ENCODE measurements around the gene AP3S1.
A peak's percentile ranks its signal among the peaks of the same experiment; 100 is the strongest.
"Not testable (repeated sequence)": the region's sequence is repeated elsewhere in the genome, so short reads cannot be mapped to it uniquely, and the experiment has no call there.

AP3S1 gene

GRCh38 chr5:115841382-115842088 is at the start of gene AP3S1, which contains the start of gene ATG12:
Gene AP3S1 (plus strand): TSS chr5:115841935. CDS start chr5:115842038, 103 bp downstream.
Gene ATG12 (minus strand): TSS chr5:115841565. CDS start chr5:115841552, 13 bp downstream.
- DNase-seq (ENCODE audit: low spot score): peak; percentile 96

GRCh38 chr5:115795700-115796099 is 46.0 kb upstream of the AP3S1 start:
- no peak for DNase-seq (ENCODE audit: low spot score)

- DNase-seq (ENCODE audit: low spot score): no peak
These were observed 45.1 kb upstream of the AP3S1 start for GRCh38 chr5:115796656-115797055.

GRCh38 chr5:115798252-115798651 is 43.5 kb upstream of the AP3S1 start:
- no peak for DNase-seq (ENCODE audit: low spot score)

- DNase-seq (ENCODE audit: low spot score): no peak
These were observed 41.6 kb upstream of the AP3S1 start for GRCh38 chr5:115800108-115800507.

DNA sequence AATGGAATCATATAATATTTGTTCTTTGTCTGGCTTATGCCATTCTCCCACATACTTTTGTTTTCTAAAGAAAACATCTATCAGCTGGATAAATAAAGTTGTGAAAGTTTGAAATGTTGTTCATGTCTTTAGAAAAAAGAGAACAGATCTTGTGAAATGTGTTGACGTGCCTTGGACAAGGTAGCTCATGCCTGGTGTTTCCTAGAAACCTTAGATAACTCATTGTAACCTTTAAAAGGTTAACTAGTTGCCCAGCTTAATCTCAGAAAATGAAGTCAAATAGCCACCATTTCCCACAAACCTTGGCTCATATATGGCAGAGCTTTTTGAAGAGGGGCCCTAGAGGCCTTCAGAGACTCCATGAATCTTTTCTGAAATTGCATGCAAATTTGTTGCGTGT is 40.6 kb upstream of the AP3S1 start:
- DNase-seq (ENCODE audit: low spot score): no peak

DNA sequence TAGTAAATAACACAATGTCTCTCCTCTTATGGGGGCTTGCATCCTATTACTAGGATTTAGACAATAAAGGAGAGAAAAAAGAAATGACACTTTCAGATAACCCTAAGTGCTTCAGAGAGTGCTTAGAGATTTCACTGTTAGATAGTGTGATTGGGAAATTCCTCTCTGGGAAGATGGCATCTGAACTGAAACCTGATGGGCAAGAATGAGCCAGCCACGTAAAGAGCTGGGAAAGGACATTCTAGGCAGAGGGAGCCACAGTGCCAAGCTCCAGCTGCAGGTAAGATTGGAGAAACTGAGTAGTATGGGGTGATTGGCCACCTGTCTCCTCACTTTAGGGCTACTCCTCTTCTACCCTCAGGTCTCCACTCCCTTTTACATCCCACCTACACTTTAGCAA is 39.8 kb upstream of the AP3S1 start:
- DNase-seq (ENCODE audit: low spot score): no peak

GRCh38 chr5:115806986-115807653 is 34.6 kb upstream of the AP3S1 start:
- no peak for DNase-seq (ENCODE audit: low spot score)

DNA sequence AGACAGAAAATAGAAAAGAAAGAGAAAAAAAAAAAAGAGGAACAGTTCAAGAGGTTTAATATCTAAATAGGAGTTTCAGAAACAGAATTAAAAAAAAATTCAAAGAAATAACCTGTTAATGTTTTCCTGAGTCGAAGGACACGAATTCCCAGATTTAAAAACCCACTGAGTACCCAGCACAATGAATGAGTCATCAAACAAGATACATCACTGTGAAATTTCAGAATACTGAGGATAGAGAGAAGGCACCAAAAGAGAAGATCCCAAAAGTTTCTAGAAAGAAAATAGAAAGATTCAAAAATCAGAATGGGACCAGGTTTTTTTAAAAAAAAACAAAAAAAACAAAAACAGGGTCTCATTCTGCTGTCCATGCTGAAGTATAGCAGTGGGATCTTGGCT is 34.1 kb upstream of the AP3S1 start:
- no peak for DNase-seq (ENCODE audit: low spot score)

DNA sequence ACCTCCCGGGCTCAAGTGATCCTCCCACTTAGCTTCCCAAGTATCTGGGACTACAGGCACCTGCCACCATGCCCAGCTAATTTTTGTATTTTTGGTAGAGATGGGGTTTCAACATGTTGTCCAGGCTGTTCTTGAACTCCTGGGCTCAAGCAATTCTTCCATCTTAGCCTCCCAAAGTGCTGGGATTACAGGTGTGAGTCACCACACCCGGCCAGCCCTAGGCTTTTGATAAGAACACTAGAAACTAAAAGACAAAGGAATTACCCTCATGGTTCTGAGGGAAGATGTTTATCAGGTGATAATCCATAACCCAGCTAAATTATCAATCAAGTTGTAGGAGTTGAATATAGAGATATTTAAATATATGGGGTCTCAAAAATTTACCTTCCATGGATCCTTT is 33.7 kb upstream of the AP3S1 start:
- DNase-seq (ENCODE audit: low spot score): not testable (repeated sequence)

GRCh38 chr5:115809946-115810345 is 31.8 kb upstream of the AP3S1 start:
- no peak for DNase-seq (ENCODE audit: low spot score)

DNA sequence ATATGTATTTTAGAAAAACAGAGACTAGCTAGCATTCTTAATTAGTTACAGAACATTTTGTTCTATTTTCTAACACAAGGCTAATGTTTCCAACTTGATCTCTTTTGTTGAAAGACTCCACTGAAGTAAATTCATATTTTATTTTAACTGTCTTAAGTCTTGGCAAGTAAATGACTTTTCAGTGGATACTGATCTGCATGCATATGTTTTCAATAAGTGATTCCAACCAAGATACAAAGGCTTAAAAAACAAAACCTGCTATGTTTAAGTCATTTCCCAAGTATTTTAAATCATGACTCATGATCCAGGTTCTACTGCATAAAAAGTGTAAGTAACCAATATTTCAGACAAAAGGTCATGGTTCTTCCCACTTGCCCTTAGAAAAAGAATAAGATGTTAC is 31.0 kb upstream of the AP3S1 start:
- DNase-seq (ENCODE audit: low spot score): no peak

DNA sequence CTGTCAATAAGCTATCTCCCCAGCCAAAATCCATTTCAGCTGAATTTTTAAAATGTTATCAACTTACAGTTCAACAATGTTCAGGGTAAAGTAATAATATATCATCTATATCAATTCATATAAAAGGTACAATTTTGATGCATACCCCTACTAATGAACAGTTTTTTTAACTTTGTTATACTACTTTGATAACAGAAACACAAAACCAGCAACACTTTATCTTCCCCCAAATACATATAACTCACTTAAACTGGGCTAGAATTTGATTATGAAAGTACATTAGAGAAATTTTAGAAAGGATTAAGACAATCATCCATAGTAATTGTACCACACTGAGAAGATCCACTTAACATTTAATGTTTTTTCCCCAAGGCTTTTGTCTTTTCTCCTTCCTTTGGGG is 30.3 kb upstream of the AP3S1 start:
- DNase-seq (ENCODE audit: low spot score): no peak

DNA sequence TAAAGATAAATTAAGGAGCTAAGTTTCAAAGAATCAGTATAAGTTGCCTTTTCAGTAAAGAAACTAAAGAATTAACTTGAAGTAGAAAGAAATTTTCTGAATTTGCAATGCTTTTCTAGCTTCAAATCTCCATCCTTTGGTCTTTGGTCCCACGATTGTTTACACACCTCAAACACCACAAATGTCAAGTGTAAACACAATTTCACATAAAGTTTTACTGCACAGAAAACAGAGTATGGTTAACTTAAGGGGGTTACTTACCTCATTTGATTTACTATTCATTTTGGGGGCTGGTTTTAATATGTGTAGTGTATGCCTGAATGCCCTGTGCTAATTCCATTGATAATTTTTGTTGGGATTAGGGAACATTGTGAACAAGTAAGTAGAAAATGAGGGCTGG is 29.4 kb upstream of the AP3S1 start:
- DNase-seq (ENCODE audit: low spot score): no peak

DNA sequence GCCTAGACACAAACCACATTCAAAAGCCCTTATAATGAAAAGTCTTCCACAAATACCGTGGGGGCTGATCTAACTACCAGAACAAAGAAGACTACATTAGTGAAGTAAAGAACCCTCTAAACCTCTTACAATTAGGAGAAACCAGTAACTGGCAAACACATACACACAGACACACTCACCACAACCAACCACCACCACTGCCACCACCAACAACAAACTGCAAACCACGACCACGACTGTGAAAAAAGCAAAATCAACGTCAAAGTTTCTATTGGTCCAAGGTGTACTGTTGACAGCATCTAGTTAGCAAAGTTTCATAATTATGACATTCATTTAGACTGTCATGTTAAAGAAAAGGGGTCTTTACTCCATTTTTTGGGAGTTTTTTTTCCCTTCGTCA is 28.0 kb upstream of the AP3S1 start:
- DNase-seq (ENCODE audit: low spot score): no peak

DNA sequence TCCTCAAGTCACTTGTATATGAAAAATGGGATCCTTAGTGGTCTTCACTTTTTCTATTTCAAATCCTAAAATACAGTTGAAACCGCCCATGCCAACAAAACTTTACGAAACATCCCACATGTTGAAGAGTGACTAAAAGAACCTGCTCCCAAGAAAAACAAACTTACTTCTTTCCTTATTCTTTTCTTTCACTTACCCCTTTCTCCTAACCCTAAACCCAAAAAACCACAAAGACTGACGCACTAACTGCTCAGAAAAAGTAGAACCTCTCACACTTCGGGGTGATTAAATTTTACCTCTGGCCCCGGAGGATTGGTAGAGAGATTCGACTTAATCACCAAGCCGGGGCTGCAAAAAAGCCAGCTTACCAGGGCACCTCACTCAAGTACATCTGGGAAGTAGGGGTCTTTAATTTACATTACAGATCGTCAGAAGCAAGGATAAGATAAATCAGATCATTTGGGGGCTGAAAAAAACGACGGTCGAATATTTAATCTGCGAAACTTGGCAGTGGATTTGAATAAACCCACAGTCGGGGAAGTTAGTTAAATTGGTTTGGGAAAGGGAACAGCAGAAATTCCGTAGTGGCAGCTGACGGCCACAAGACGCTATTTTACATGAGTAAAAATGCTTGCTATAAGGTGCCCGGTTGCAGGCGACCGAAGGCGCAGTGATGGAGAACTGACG is 26.6 kb upstream of the AP3S1 start:
- no peak for DNase-seq (ENCODE audit: low spot score)

DNA sequence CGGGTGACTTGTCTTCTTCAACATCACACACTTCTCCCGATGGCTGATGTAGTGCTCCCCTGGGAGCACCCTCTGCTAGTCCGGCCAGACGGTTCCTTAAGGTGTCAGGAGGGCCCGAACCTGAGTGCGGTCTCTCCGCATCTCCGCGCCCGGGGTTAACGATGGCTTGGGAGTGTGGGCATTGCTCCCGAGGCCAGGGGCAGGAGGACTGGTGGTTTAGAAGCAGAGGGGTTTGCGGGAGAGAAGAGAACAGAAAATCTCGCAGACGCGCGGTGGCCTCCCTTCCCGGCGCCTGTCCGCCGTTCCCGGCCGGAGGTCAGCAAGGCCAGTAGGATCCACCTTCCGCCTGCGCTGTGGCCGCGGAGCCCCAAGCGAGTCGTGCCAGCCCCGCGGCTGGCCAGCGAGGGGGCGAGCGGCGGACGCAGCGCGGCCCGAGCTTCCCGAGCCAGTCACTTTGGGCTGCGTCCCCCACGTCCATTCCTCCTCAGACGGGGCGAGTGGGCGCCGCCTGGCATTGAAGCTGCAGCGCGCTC is 26.0 kb upstream of the AP3S1 start:
- DNase-seq (ENCODE audit: low spot score): no peak

GRCh38 chr5:115816226-115817081 is 25.3 kb upstream of the AP3S1 start, which contains the start of gene CDO1:
Gene CDO1 (minus strand): TSS chr5:115816659. CDS start chr5:115816397, 262 bp downstream.
- DNase-seq (ENCODE audit: low spot score): no peak

DNA sequence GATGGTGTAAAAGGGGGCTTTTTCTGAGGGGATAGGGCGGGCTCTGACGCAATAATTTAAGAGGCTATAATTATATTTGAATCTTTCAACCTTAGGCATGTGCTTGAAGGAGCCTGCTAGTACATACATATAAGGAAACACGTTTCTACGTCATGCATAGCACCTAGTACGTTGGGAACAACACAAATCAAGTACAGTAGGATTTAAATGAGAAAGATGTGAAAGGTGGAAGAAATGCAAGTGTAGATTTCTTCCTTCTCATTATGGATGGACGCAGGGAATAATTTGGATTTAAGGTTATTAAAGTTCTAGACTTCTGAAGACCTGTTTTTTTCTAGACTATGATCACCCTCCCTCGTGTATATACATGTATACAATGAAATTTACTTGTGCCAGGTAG is 24.3 kb upstream of the AP3S1 start:
- DNase-seq (ENCODE audit: low spot score): no peak

DNA sequence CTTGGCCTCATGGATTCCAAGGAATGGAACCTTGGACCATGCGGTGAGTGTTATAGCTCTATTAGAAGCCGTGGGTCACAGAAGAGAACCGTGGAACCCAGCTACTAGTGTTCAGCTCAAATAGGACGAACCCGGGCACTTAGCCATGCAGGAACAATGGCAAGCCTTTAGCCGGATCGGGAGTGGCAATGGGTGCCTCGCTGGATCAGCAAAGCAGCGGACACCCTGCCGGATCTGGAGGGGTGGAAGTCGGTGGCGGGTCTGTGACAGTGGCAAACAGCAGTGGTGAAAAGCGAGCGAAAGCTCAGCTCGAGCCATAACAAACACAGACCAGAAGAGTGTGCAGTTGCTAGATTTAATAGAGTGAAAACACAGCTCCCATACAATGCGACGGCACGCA is 22.9 kb upstream of the AP3S1 start:
- no peak for DNase-seq (ENCODE audit: low spot score)

DNA sequence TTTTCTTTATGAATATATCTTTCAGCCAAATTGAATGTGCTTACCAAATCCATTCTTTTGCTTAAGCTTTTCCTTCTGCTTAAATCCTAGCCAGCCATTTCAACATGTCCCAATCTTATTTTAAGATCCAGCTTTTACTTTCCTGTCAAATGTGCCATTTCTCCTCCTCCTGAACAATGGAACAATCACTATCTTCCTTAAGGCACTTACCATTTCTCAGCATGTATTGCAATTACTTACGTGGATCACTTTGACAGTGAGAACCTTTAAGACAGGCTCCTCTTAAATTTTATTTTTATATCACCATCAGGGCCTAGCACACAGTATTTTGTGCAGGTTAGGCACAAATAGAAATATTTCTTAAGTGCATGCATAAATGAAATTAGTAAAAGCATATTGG is 20.9 kb upstream of the AP3S1 start:
- DNase-seq (ENCODE audit: low spot score): no peak

DNA sequence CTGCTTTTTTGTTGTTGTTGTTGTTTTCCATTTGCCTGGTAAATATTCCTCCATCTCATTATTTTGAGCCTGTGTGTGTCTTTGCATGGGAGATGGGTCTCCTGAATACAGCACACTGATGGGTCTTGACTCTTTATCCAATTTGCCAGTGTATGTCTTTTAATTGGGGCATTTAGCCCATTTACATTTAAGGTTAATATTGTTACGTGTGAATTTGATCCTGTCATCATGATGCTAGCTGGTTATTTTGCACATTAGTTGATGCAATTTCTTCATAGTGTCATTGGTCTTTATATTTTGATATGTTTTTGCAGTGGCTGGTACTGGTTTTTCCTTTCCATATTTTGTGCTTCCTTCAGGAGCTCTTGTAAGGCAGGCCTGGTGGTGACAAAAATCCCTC is 16.8 kb upstream of the AP3S1 start:
- not testable (repeated sequence) for DNase-seq (ENCODE audit: low spot score)

All from NAMALWA (cell line).